RWPE2 (cell line): ENCODE data around the gene CWC25.

Experiments
- ATAC-seq: fragments of 200-7000 bp; cut with Tn5 transposase; 3 replicates; pipeline ENCODE4 v1.9.1; 2021; ENCODE audit warnings: low read depth
- DNase-seq: peaks from one replicate; pipeline ENCODE4 v3.0.0-alpha.2; 2020; ENCODE audit warnings: low spot score
- H3K27ac ChIP-seq: fragments of 450-650 bp; 2 replicates; pipeline ENCODE4 v1.5.1; 2017; ENCODE audit warnings: mild to moderate bottlenecking; ENCODE audit not compliant: poor library complexity, severe bottlenecking
- H3K27me3 ChIP-seq: fragments of 250-450 bp; sonication (Bioruptor Pico); 2 replicates; pipeline ENCODE4 v1.5.1; 2021; ENCODE audit warnings: mild to moderate bottlenecking, moderate library complexity; ENCODE audit not compliant: insufficient read depth, poor library complexity, severe bottlenecking
- H3K36me3 ChIP-seq: fragments of 250-450 bp; sonication (Bioruptor Pico); 2 replicates; pipeline ENCODE4 v1.5.1; 2020; ENCODE audit warnings: low read depth, mild to moderate bottlenecking, moderate library complexity
- H3K4me1 ChIP-seq: fragments of 250-450 bp; sonication (Bioruptor Pico); 2 replicates; pipeline ENCODE4 v1.5.1; 2021; ENCODE audit warnings: mild to moderate bottlenecking, moderate library complexity; ENCODE audit not compliant: insufficient read depth, poor library complexity, severe bottlenecking
- H3K4me3 ChIP-seq: fragments of 250-450 bp; sonication (Bioruptor Pico); 2 replicates; pipeline ENCODE4 v1.5.1; 2021; ENCODE audit warnings: mild to moderate bottlenecking, moderate library complexity; ENCODE audit not compliant: severe bottlenecking
- H3K9me3 ChIP-seq: fragments of 250-450 bp; sonication (Bioruptor Pico); 2 replicates; pipeline ENCODE4 v1.5.1; 2021; ENCODE audit warnings: mild to moderate bottlenecking, moderate library complexity; ENCODE audit not compliant: severe bottlenecking
- TF ChIP-seq, protein P1 (sequence below): fragments of 450-650 bp; IDR thresholded peaks from one replicate; pipeline ENCODE4 v1.5.1; 2017; ENCODE audit warnings: mild to moderate bottlenecking, moderate library complexity; ENCODE audit not compliant: poor library complexity, severe bottlenecking

The CWC25 gene

DNA sequence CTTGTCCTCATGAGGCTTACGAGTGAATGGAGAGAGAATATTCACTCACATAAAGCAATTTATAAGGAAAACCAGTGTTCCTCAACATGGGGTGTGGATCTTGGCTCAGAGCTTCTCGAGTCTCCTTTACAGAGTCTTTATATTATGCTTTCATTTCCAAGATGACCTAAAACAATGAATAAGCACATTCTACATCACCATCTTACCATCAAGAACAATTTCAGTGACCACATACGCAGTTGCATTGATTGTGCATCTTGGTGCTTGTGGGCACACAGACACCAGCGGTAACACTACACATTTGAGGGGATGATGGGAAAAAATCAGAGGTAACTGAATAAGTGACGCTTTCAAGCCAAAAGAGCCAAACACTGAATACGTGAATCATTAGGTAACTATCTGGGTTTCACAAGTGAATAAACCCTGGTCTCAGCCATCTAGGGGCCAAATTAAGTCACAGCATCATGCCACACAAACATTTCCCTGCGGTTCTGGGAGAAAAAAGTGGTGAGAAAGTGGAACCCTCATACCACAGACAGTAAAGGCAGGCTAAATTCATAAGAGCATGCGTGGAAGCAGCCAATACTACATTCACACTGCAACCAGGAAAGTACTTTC is 9.4 kb downstream of the CWC25 start:
- Histone ChIP-seq H3K4me1 (no peaks in the 10 kb centered on the region), H3K27me3 (no peaks in the 10 kb centered on the region), H3K4me3 (no peak overlapping the region), H3K36me3 (peaks cover 58% of the 10 kb centered on the region), H3K27ac (no peak overlapping the region), H3K9me3 (no peaks in the 10 kb centered on the region)
- no peak for DNase-seq
- peak; percentile 48; the same call in 2 of the 3 replicates for ATAC-seq
- TF ChIP-seq, protein P1, sequence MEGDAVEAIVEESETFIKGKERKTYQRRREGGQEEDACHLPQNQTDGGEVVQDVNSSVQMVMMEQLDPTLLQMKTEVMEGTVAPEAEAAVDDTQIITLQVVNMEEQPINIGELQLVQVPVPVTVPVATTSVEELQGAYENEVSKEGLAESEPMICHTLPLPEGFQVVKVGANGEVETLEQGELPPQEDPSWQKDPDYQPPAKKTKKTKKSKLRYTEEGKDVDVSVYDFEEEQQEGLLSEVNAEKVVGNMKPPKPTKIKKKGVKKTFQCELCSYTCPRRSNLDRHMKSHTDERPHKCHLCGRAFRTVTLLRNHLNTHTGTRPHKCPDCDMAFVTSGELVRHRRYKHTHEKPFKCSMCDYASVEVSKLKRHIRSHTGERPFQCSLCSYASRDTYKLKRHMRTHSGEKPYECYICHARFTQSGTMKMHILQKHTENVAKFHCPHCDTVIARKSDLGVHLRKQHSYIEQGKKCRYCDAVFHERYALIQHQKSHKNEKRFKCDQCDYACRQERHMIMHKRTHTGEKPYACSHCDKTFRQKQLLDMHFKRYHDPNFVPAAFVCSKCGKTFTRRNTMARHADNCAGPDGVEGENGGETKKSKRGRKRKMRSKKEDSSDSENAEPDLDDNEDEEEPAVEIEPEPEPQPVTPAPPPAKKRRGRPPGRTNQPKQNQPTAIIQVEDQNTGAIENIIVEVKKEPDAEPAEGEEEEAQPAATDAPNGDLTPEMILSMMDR, result peak; percentile 31

DNA sequence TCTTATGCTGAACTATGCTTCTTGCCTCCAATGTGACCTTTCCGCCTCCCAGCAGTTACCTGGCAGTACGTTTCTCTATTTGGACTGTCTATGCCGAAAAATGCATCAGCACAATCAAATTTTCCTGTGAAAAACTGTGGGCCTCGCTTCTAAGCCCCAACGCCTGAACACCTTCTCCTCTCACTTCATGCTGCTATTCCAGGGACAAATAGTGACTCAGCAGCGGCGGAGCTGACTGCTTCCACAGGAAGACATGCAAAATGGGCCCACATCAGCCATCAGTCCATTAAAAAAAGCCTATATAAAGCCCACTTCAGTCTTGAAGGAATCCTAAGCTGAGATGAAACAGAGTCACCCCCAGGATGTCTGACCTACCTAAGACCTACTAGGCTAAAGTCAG is 15.3 kb downstream of the CWC25 start:
- ATAC-seq, result no peak
- TF ChIP-seq, protein P1, result no peak
- no peak overlapping the region for H3K27ac ChIP-seq
- no peak for DNase-seq
- no peaks in the 10 kb centered on the region for H3K27me3 ChIP-seq
- no peaks in the 10 kb centered on the region for H3K9me3 ChIP-seq
- no peaks in the 10 kb centered on the region for H3K4me1 ChIP-seq
- H3K4me3 ChIP-seq, result no peak overlapping the region
- H3K36me3 ChIP-seq, result peaks cover 75% of the 10 kb centered on the region

DNA sequence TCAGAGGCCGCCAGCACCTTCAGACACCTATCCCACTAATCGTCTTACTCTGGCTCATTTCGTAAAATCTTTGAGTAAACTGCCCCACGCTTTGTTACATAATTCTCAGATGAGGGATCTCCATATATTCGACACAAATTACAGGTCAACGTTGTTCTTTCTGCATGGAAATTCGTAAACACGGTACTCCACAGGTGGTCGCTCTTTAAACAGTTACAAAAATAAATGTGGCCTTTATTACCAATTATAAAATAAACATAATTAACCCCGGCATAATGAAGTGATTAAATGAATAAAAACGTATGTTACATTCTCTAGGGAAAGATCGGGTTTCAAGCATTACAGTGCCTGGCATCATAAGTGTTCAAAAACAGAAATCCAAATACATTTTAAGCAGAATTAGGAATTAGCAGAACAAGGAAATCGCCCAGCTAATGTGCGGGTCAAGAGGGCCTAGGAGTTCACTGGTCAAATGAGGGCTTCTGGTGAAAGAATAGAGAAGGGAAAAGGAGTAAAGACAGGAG is 24.8 kb downstream of the CWC25 start:
- Histone ChIP-seq H3K4me1 (peaks cover 7% of the 10 kb centered on the region), H3K27me3 (no peaks in the 10 kb centered on the region), H3K4me3 (peak overlapping the region; percentile 99), H3K27ac (peak overlapping the region; percentile 86), H3K9me3 (no peaks in the 10 kb centered on the region), H3K36me3 (peaks cover 46% of the 10 kb centered on the region)
- DNase-seq (no peak), ATAC-seq (no peak)
- TF ChIP-seq, protein P1, result no peak

DNA sequence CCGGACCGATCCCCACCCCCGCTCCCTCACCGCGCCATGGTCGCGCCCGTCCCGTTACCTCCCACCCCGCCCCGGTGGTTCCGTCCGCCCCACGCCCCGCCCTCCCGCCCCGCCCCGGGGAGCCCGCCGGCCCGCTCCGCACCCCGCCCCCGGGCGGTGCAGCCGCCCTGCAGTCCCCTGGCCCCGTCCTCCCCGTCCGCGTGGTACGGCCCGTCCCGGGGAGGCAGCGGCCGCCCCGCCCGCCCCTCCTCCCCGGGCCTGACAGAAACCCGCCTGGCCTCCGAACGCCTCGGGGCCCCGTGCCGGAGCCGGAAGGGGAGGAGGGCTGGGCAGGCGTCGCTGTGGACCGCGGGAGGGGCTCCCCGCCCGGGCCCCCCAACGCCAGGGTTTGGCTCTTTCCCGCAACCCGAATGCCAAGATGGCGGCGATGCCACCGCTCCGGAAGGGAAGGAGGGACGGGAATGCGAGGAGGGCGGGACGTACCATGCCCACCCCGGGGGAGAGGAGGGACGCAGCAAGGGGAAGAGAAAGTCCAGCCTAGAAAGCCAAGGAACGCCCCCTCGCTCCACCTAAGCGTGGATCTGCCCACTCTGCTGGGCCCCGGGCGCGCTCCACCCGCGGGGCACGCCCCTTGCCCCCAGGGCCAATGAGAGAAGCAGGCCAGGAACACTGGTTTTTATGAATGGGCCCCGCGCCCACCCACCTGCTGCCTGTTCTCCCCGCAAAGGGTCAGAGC is 25.5 kb downstream of the CWC25 start, which contains the start of gene PIP4K2B:
Gene PIP4K2B (minus strand): TSS at position 56 of the 736 bp plus-strand sequence. CDS start 132 bp downstream, outside the sequence.
- H3K27ac ChIP-seq, result peak within 1 kb of the TSS; percentile 86
- H3K36me3 ChIP-seq, result peaks cover 42% of the 10 kb centered on the region
- ATAC-seq (peak; percentile 89), DNase-seq (peak; percentile 96)
- H3K4me3 ChIP-seq, result peak within 1 kb of the TSS; percentile 99
- no peaks in the 10 kb centered on the region for H3K9me3 ChIP-seq
- H3K4me1 ChIP-seq, result peaks cover 7% of the 10 kb centered on the region
- TF ChIP-seq, protein P1, result no peak
- H3K27me3 ChIP-seq, result no peaks in the 10 kb centered on the region
